HG02981 (cell line): ENCODE measurements around the gene TECPR1.
A peak's percentile ranks its signal among the peaks of the same experiment; 100 is the strongest.

Experiments used
- ATAC-seq: cut with Tn5 transposase; IDR thresholded peaks from one replicate; pipeline ENCODE4 v1.9.1; 2021; ENCODE audit warnings: mild to moderate bottlenecking, moderate library complexity; ENCODE audit not compliant: unreplicated experiment

Gene TECPR1

GRCh38 chr7:98211676-98212531, 40.1 kb downstream of the TECPR1 start:
- no peak for ATAC-seq

GRCh38 chr7:98211221-98211675, 40.8 kb downstream of the TECPR1 start, which contains the start of gene BHLHA15:
BHLHA15 (plus strand) TSS chr7:98211439; CDS start chr7:98212310, 871 bp downstream.
- ATAC-seq = no peak

- ATAC-seq = no peak
Observed at GRCh38 chr7:98210513-98211220, 41.4 kb downstream of the TECPR1 start.

- no peak for ATAC-seq
Observed at GRCh38 chr7:98209166-98209920, 42.7 kb downstream of the TECPR1 start.

GRCh38 chr7:98206451-98207330, 45.3 kb downstream of the TECPR1 start:
- ATAC-seq = no peak

GRCh38 chr7:98205162-98205845, 46.7 kb downstream of the TECPR1 start:
- no peak for ATAC-seq

- no peak for ATAC-seq
Observed at GRCh38 chr7:98204670-98205069, 47.4 kb downstream of the TECPR1 start.

- no peak for ATAC-seq
Observed at GRCh38 chr7:98203964-98204605, 47.9 kb downstream of the TECPR1 start.

- ATAC-seq = no peak
Observed at GRCh38 chr7:98203261-98203963, 48.6 kb downstream of the TECPR1 start.

GRCh38 chr7:98202367-98203195, 49.5 kb downstream of the TECPR1 start:
- ATAC-seq = peak; percentile 89

- peak; percentile 40 for ATAC-seq
Observed at GRCh38 chr7:98200364-98200763, 51.7 kb downstream of the TECPR1 start.

- ATAC-seq = no peak
Observed at GRCh38 chr7:98199131-98199530, 52.9 kb downstream of the TECPR1 start.

- ATAC-seq = no peak
Observed at GRCh38 chr7:98196706-98197605, 55.1 kb downstream of the TECPR1 start.

- ATAC-seq = no peak
Observed at GRCh38 chr7:98194672-98195457, 57.2 kb downstream of the TECPR1 start.

GRCh38 chr7:98194186-98194585, 57.8 kb downstream of the TECPR1 start:
- ATAC-seq = no peak
